Fibroblast of skin of scalp (primary cell): ENCODE results near the gene ABCA8.
"Not testable (repeated sequence)": the region's sequence is repeated elsewhere in the genome, so short reads cannot be mapped to it uniquely, and the experiment has no call there.

Experiments
- DNase-seq: peaks from one replicate; pipeline ENCODE4 v3.0.0-alpha.2; 2013

ABCA8 gene

GRCh38 chr17:68865584-68865983 lies 89.6 kb downstream of the ABCA8 start:
- no peak for DNase-seq

DNA sequence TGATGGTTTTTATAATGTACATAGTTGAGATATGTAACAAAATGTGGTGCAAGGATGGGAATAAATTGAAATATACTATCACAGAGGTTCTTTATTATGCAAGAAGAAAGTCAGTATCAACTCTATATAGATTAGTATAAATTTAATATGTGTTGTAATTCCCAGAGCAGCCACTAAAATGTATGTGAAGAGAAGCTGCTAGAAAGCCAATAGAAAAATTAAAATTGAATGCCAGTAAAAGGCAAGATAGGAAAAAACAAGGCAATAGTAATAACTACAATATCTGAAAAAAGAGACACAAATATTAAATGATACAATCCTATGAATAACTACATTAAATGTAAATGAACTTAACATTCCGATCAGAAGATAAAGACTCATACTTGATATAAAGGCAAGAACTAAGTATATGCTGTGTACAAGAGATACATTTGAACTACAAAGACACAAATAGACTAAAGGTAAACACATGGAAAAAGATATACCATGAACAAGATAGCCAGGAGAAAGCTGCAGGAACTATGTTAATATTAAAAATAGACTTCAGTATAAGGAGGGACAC lies 92.0 kb downstream of the ABCA8 start:
- DNase-seq = no peak

DNA sequence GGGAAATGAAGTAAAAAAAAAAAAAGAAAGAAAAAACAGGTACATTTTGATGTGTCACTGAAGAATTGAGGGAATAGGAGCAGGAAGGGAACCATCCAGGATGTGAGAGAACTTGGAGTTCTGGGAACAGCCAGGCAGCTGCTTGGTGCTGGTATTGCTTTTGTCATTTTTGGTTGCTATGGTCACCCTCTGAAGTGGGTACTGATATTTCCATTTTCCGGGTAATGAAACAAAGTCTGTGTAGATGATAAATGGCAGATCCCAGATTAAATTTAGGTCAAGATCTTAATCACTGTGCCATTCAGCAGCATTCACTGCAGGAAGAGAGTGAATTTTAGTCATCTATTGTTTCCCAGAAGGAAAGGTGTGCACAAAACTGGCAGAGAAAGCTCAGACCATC lies 93.6 kb downstream of the ABCA8 start:
- DNase-seq = no peak

- DNase-seq = no peak
Measured at GRCh38 chr17:68860941-68861340, 94.3 kb downstream of the ABCA8 start.

DNA sequence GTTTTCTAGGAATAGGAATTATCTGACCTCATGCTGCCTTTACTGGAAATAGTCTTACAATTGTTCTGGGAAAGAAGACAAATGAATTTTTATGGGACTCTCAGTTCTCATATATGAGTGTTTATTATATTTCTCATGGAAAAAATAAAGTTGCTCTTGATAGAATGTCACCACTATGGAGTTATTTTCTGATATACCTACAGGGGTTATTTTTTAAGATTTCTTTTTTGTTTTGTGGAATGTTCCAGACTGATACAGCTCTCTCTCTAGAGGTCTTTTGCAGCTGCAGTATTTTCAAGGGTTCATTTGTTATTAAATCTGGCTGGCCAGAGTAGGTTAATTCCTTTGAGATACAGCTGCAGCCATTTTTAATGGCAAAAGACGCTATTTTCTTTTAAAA lies 100.7 kb downstream of the ABCA8 start:
- no peak for DNase-seq

GRCh38 chr17:68853439-68853838 lies 101.8 kb downstream of the ABCA8 start:
- no peak for DNase-seq

DNA sequence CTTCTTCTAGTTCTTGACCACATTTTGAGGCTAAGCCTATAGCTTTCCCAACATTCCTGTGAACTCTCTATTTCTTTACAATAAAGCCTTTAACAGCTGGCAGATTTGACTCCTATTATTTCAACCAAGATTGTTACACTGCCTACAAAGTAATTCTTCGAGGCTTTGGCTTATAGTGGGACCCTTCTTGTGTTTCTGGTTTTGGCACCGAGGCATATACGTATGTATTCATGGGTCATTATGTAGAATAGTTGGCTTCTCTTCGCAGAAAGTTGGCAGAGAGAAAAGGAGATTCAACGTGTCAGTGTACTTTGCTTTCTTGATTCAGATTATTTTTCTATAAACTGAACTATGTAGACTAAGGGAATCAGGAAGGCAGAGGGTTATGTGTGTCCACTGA lies 102.2 kb downstream of the ABCA8 start:
- no peak for DNase-seq

GRCh38 chr17:68851890-68852289 lies 103.3 kb downstream of the ABCA8 start:
- DNase-seq = no peak

GRCh38 chr17:68850749-68851510 lies 104.3 kb downstream of the ABCA8 start:
- no peak for DNase-seq

DNA sequence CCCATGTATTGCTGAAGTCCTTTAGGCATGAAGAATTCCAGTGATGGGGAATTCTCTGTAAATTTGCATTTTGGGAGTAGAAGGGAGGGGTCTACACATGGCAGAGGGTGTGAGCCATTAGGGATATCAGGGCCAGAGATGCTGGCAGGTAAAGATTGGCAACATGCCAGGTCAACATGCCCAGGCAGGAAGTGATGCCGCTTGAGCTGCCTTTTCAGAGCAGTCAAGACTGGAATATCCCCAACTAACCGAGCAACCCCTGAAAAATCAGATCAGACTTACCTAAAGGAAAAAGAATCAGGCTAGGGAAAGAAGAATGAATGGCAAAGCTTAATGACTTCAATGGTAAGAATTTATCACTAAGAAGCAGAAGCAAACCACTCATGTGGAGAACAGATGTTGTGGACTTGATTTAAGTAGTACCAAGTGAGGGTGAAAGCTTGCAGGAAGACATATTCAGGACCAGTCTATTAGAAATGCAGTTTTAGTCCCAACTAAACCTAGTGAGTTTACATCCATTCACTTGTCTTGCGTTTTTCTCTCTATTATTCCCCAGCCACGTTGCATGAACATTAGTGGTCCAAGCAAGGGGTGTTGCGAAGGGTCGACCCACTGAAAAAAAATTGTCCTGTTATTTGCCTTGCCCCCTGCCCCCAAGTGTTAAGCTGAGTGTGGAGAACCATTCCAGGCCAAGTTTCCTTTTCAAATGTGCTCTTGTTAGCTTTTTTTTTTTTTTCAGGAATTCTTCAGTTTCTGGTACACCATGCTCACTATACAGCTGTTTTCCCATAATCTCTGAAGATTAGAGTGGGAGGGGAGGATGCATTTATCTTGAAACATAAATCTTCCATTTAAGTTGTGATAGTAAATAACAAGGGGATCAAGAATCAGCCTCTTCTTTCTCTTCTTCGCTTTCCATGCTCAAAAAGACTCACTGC lies 105.2 kb downstream of the ABCA8 start:
- DNase-seq = no peak

DNA sequence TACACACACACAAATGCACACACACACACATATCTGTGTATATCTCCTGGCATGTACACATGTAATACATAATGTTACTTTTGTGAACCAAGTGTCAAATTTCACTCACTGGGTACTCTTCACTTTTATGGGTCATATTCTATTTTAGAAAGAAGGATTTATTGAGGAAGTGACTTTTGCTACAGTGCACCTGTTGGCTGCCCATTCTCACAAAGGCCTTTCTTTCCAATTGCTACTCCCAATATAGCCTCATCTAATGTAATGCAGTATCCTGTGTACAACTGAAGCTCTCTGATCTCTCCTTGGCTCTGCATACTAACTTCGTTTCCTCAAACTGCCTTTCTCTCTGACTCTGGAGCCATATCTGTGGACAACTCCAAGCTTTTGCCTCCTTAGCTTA lies 107.5 kb downstream of the ABCA8 start:
- no peak for DNase-seq

DNA sequence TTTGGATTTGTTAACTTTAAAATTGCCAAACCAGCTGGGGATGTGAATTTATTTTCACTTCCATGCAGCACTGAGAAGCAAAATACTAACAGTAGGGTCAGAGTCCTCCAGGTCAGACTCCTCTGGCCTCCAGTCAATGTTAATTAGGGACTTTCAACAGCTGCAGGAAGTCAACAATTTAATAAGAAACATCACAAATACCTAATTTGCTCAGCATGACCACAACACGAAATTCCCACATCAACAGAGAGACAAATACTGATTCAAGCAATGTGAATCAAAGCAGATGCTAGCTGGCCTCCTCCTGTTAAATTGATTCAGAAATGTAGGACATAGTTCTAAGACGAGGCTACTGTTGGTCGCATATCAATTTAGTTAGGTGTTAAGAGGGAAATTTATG lies 111.7 kb downstream of the ABCA8 start:
- DNase-seq = no peak

DNA sequence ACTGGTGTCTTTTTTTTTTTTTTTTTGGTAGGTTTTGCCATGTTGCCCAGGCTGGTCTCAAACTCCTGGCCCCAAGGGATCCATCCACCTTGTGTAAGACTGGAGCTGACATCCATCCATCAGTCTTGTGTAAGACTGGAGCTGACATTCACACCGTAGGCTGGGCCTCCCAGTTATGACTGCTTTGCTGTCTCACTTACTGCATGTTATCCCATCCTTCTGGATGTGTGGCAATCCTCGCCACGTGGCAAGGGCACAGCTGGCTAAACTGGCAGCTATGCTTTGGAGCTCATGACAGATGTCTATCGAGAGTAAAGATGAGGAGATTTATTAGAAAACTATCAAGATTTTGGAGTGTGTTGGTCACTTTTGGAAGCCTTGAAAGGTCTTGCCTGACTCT lies 115.1 kb downstream of the ABCA8 start:
- DNase-seq = no peak

GRCh38 chr17:68835071-68835470 lies 120.1 kb downstream of the ABCA8 start:
- DNase-seq = no peak

GRCh38 chr17:68834328-68834836 lies 120.8 kb downstream of the ABCA8 start:
- DNase-seq = no peak

DNA sequence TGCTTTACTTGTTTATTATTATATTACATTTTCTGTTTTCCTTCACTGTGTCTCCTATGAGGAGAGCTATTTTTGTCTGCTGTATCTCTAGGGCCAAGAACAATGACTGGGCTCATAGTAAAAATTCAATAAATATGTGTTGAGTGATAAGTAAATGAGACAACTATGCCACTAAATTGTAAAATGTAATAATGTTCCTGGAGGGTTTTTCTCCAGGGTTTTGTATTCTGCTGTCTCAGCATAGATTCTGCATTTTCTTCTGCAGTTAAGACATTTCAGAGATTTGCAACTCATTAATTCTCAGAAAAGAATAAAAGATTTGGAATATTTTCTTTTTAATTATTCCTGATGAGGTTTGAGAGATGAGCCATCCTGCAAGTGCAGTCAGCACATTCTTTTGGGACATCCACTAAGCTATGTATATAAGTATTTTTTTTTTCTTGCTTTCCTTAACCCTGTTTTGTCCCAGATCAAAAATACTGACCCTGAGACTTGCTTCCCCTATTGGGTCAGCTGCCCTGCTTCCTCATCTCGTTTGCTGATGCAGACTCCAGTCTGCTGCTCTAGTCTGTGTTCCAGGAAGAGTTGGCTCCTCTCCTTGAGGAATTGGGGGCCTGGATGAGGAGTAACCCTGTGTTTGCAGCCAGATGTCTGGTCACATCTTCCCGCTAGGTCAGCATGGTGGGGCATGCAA lies 122.9 kb downstream of the ABCA8 start:
- no peak for DNase-seq

GRCh38 chr17:68831170-68831569 lies 124.0 kb downstream of the ABCA8 start:
- no peak for DNase-seq

DNA sequence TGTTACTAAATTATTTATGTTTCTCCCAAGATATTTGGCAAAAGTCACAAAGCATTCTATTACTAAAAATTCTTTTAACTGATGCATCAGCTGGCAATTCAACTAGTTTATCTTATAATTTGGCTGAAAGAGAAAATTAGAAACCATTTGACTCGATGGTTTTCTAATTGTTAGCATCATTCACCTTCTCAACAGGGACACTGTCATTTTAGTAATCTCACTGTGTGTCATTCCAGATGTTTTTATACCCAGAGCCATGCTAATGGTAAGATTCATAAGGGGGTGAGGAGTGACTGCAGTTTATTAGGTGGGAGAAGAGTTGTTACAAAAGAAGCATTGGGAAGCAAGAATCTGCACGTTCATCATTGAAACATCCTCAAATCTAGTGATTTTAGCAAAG lies 124.9 kb downstream of the ABCA8 start:
- no peak for DNase-seq

- no peak for DNase-seq
Measured at GRCh38 chr17:68829211-68829610, 126.0 kb downstream of the ABCA8 start.

GRCh38 chr17:68824707-68825106 lies 130.5 kb downstream of the ABCA8 start:
- DNase-seq = no peak

DNA sequence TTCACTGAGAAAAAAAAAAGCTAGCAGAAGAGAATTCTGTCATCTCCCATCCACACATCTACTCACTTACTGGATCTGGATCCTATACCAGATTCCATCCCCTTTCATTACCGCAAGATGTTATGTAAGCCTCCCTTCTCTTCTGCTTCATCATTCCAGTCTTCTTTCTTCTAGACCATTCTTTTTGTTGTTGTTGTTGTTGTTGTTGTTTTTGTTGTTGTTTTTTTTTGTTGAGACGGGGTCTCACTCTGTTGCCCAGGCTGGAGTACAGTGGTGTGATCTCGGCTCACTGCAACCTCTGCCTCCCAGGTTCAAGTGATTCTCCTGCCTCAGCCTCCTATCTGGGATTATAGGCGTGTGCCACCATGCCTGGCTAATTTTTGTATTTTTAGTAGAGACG lies 131.0 kb downstream of the ABCA8 start:
- DNase-seq = not testable (repeated sequence)

DNA sequence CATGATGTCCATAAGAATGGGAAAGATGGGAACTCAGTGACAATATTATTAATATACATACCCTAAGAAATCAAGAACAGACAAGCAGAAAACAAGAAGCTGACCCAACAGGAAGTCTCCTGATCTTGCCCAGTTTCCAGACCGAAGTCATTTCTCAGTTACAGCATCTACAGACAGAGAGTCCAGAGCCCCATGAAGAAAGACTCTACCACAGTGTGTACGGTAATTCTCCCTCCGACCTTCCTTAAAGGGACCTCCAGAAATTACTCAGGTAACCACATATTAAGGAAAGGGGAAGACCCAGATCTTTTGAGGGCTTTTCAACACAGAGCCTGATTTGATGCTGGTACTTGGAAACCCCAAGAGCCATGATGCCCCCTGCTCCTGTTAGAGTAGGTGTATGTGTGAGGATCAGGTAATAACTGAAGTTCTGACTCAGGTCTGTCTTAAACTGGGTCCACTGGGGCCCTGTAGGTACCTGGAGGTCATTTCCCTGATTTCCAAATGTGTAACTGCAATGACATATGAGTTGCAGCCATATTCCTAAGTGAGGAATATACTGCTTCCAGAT lies 132.4 kb downstream of the ABCA8 start:
- DNase-seq = no peak
